GM12878 (cell line): Measurements from ENCODE around the gene SYNDIG1. TPM values are rescaled to one million over a fixed set of nuclear protein-coding genes. Genes with fewer than 3 reads are reported as not detected.

Experiments used
- ATAC-seq: fragments of 200-7000 bp; cut with Tn5 transposase; 3 replicates; pipeline ENCODE4 v1.9.1; 2020; ENCODE audit warnings: mild to moderate bottlenecking, moderate library complexity
- BruUV-seq: library from RNA; stranded (reverse); fragments of 400-500 nt; replicated peaks from 2 replicates; lab custom pipeline; 2021; lab: Mats Ljungman, UMichigan
- CTCF ChIA-PET: fragments of 300-600 bp; sonication (Branson Sonifier 250); formaldehyde crosslinking; extraction: SDS; loops from one replicate; lab custom pipeline; 2021; ENCODE audit warnings: inconsistent platforms; lab: Yijun Ruan, JAX
- POLR2A ChIA-PET: fragments of 350-600 bp; formaldehyde crosslinking; extraction: SDS; loops from one replicate; lab custom pipeline; 2021; ENCODE audit warnings: inconsistent platforms; lab: Charles Lee
- RAD21 ChIA-PET: fragments of 300-600 bp; sonication (Branson Sonifier 250); formaldehyde crosslinking; loops from one replicate; lab custom pipeline; 2023; ENCODE audit warnings: antibody characterized with exemption; ENCODE audit not compliant: unreplicated experiment; lab: Charles Lee
- SMC1A ChIA-PET: fragments of 300-600 bp; sonication (Branson Sonifier 250); formaldehyde crosslinking; loops from one replicate; lab custom pipeline; 2023; ENCODE audit not compliant: unreplicated experiment, uncharacterized antibody; lab: Charles Lee
- DNase-seq: peaks from one replicate; pipeline ENCODE4 v3.0.0-alpha.2; 2011; ENCODE audit warnings: low read depth, low spot score
- FAIRE-seq: peaks from 3 replicates; lab custom pipeline; 2011; peaks lifted over from hg19 to GRCh38; lab: Jason Lieb, UNC
- H2AFZ ChIP-seq: 2 replicates; pipeline ENCODE4 v1.6.0; 2011; ENCODE audit warnings: low read depth, low read length, control low read depth; ENCODE audit not compliant: control insufficient read depth
- H3K27ac ChIP-seq: 2 replicates; pipeline ENCODE4 v1.5.1; 2011; ENCODE audit warnings: control low read depth; ENCODE audit not compliant: control insufficient read depth, insufficient read depth
- H3K27me3 ChIP-seq, 2 experiments: replicated peaks in 1 of 2; 2 replicates each; pipeline versions ENCODE4 v1.6.0 to v1.6.1; 2011; ENCODE audit warnings: low read length in 1 of 2; ENCODE audit not compliant: control insufficient read depth in 2 of 2, insufficient read depth in 2 of 2
- H3K36me3 ChIP-seq, 2 experiments: 2 replicates each; pipeline ENCODE4 v1.5.1; 2011; ENCODE audit warnings: low read length in 1 of 2; ENCODE audit not compliant: control insufficient read depth in 2 of 2, insufficient read depth in 2 of 2
- H3K4me1 ChIP-seq: 2 replicates; pipeline ENCODE4 v1.6.1; 2011; ENCODE audit warnings: mild to moderate bottlenecking, low read length, moderate library complexity, mixed read lengths; ENCODE audit not compliant: control insufficient read depth, insufficient read depth
- H3K4me2 ChIP-seq: 2 replicates; pipeline ENCODE4 v1.6.0; 2011; ENCODE audit warnings: control low read depth; ENCODE audit not compliant: control insufficient read depth, insufficient read depth
- H3K4me3 ChIP-seq: fragments of 200-600 bp; sonication (generic); 2 replicates; pipeline ENCODE4 v1.5.1; 2016
- H3K79me2 ChIP-seq: 2 replicates; pipeline ENCODE4 v1.6.0; 2011; ENCODE audit warnings: low read length; ENCODE audit not compliant: control insufficient read depth, insufficient read depth
- H3K9ac ChIP-seq: 2 replicates; pipeline ENCODE4 v1.8.0; 2011; ENCODE audit warnings: low read length, control low read depth, mixed read lengths; ENCODE audit not compliant: control insufficient read depth, insufficient read depth
- H3K9me3 ChIP-seq: replicated peaks from 3 replicates; pipeline ENCODE4 v1.5.1; 2011; ENCODE audit warnings: mild to moderate bottlenecking, low read length; ENCODE audit not compliant: control insufficient read depth, insufficient read depth
- H4K20me1 ChIP-seq: 2 replicates; pipeline ENCODE4 v1.6.0; 2011; ENCODE audit not compliant: control insufficient read depth, insufficient read depth
- HCFC1 ChIP-seq: fragments of 150-350 bp; IDR thresholded peaks from 2 replicates; pipeline ENCODE4 v1.6.1; 2014; ENCODE audit warnings: low read length
- MTA2 ChIP-seq: fragments of 450-650 bp; IDR thresholded peaks from 2 replicates; pipeline ENCODE4 v1.6.1; 2016; ENCODE audit warnings: low read depth, mild to moderate bottlenecking, moderate library complexity
- PML ChIP-seq: IDR thresholded peaks from 2 replicates; pipeline ENCODE4 v1.6.1; 2012; ENCODE audit warnings: low read length, inconsistent platforms
- RBBP5 ChIP-seq: fragments of 200-600 bp; sonication (generic); conservative IDR thresholded peaks from 2 replicates; pipeline ENCODE4 v1.6.1; 2016
- RELA ChIP-seq: fragments of 450-650 bp; IDR thresholded peaks from 2 replicates; pipeline ENCODE4 v1.8.0; 2014; ENCODE audit warnings: borderline replicate concordance; ENCODE audit not compliant: partially characterized antibody
- SMAD1 ChIP-seq: fragments of 450-650 bp; IDR thresholded peaks from 2 replicates; pipeline ENCODE4 v1.6.1; 2018; ENCODE audit warnings: mild to moderate bottlenecking, low read depth; ENCODE audit not compliant: partially characterized antibody
- STAT3 ChIP-seq: IDR thresholded peaks from 2 replicates; pipeline ENCODE4 v1.6.1; 2011; ENCODE audit warnings: low read depth, low read length, improper control_type of control experiment
- SUZ12 ChIP-seq: fragments of 200-600 bp; sonication (generic); IDR thresholded peaks from one replicate; pipeline ENCODE4 v1.6.1; 2018; ENCODE audit warnings: antibody characterized with exemption, mild to moderate bottlenecking; ENCODE audit not compliant: unreplicated experiment
- TCF7 ChIP-seq: IDR thresholded peaks from 2 replicates; pipeline ENCODE4 v1.6.1; 2014; ENCODE audit warnings: antibody characterized with exemption, borderline replicate concordance
- ZNF207 ChIP-seq: fragments of 450-650 bp; IDR thresholded peaks from 2 replicates; pipeline ENCODE4 v1.6.1; 2014; ENCODE audit warnings: antibody characterized with exemption, mild to moderate bottlenecking, borderline replicate concordance
- WGBS: methylation state at CpG from one replicate; pipeline ENCODE4 v1.1.6; 2016; ENCODE audit warnings: low lambda C conversion rate; ENCODE audit not compliant: insufficient replicate concordance, insufficient coverage; ENCODE audit errors: missing lambda C conversion rate; 5-methylcytosine and 5-hydroxymethylcytosine counted together
- in situ Hi-C: fragments of 300-500 bp; cut with MboI; formaldehyde crosslinking; loops from 9 replicates; pipeline ENCODE4 v1.14.3; 2018; ENCODE audit warnings: mixed read lengths
- intact Hi-C: fragments of 100-400 bp; cut with micrococcal nuclease; formaldehyde crosslinking; loops from one replicate; pipeline ENCODE4 v1.14.2; 2022; ENCODE audit not compliant: unreplicated experiment
- polyA plus RNA-seq, 11 experiments: library from polyadenylated mRNA; depleted of rRNA in 4 of 11; unstranded in 6 of 11; stranded (reverse) in 5 of 11; fragments of >200 nt; fragmentation: Nextera tagmentation in 4 of 11; fragmentation: Illumina TruSeq in 1 of 11; extraction: Ambion mirVana in 4 of 11; extraction: Trizol in 1 of 11; gene quantifications; 1 replicate in 1 of 11; 2 replicates in 10 of 11; pipeline versions ENCODE4 v1.2.1 to v1.2.3, GENCODE V29; 2011 to 2016; ENCODE audit warnings: inconsistent platforms in 2 of 11, missing spikeins in 2 of 11, low read depth in 1 of 11
- total RNA-seq, 4 experiments: library from RNA; depleted of rRNA in 3 of 4; stranded (reverse); fragments of >200 nt in 3 of 4; fragmentation: Illumina TruSeq in 1 of 4; extraction: Trizol in 1 of 4; gene quantifications; 2 replicates each; pipeline versions ENCODE4 v1.2.1 to v1.2.3, GENCODE V29; 2013 to 2021
- TF ChIP-seq, protein P1 (sequence below): fragments of 450-650 bp; IDR thresholded peaks from 2 replicates; pipeline ENCODE4 v1.6.1; 2017; ENCODE audit warnings: mild to moderate bottlenecking, moderate library complexity
- TF ChIP-seq, protein P2 (sequence below): fragments of 150-350 bp; IDR thresholded peaks from 2 replicates; pipeline ENCODE4 v1.6.1; 2014; ENCODE audit warnings: mild to moderate bottlenecking, low read depth, low read length
- TF ChIP-seq, protein P3 (sequence below): fragments of 450-650 bp; conservative IDR thresholded peaks from 2 replicates; pipeline ENCODE4 v1.6.1; 2017; ENCODE audit warnings: mild to moderate bottlenecking, moderate library complexity
- TF ChIP-seq, protein P4 (sequence below): fragments of 450-650 bp; IDR thresholded peaks from 2 replicates; pipeline ENCODE4 v1.6.1; 2017; ENCODE audit warnings: low read depth, mild to moderate bottlenecking, moderate library complexity
- TF ChIP-seq, protein P5 (sequence below): IDR thresholded peaks from 2 replicates; pipeline ENCODE4 v1.6.1; 2011; ENCODE audit warnings: mild to moderate bottlenecking, low read depth, low read length, moderate library complexity; ENCODE audit not compliant: insufficient replicate concordance

The SYNDIG1 gene
- total and polyA plus RNA-seq, 10 of the 15 experiments (the other 5 are each of a cell fraction or from before 2014, with no cell fraction given) = not detected

DNA sequence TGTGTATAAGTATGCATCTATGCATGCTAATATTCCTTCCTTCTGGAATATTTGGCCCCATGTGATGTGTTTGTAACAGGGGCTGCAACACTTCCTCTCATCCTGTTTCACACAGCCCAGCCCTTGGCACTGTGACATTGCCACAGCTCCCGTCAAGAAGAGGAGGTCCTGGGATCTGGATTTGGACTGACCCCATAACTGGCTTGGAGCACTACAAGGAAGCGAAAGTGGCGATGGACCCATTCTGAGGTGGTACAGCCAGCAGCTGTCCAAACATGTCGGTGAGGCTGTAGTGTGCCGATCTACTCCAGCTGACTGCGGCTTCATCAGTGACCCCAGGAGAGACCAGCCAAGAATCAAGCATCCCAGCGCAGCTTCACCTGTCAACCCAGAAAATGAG, 18.2 kb downstream of the SYNDIG1 start:
- no peak overlapping the region for H3K27ac ChIP-seq
- no peak overlapping the region for H3K4me3 ChIP-seq
- no peaks in the 10 kb centered on the region for H3K27me3 ChIP-seq
- H3K4me1 ChIP-seq = no peaks in the 10 kb centered on the region
- DNase-seq (no peak), ATAC-seq (no peak), FAIRE-seq (no peak)
- intact Hi-C loops = no loop called here
- H4K20me1 ChIP-seq = no peaks in the 10 kb centered on the region
- H3K4me2 ChIP-seq = no peak overlapping the region
- RAD21 ChIA-PET = no interaction called here
- H3K79me2 ChIP-seq = no peaks in the 10 kb centered on the region
- BruUV-seq = no TSS peak
- in situ Hi-C loops = no loop called here
- H3K9me3 ChIP-seq = no peaks in the 10 kb centered on the region
- POLR2A ChIA-PET = no interaction called here
- no peak overlapping the region for H3K9ac ChIP-seq
- no peaks in the 10 kb centered on the region for H3K36me3 ChIP-seq
- WGBS = 60% methylated on average over 7 of the region's 7 CpGs
- CTCF ChIA-PET = no interaction called here
- SMC1A ChIA-PET = no interaction called here
- H2AFZ ChIP-seq = no peak overlapping the region
- TF ChIP-seq PML = no peak
- TF ChIP-seq, protein P1, sequence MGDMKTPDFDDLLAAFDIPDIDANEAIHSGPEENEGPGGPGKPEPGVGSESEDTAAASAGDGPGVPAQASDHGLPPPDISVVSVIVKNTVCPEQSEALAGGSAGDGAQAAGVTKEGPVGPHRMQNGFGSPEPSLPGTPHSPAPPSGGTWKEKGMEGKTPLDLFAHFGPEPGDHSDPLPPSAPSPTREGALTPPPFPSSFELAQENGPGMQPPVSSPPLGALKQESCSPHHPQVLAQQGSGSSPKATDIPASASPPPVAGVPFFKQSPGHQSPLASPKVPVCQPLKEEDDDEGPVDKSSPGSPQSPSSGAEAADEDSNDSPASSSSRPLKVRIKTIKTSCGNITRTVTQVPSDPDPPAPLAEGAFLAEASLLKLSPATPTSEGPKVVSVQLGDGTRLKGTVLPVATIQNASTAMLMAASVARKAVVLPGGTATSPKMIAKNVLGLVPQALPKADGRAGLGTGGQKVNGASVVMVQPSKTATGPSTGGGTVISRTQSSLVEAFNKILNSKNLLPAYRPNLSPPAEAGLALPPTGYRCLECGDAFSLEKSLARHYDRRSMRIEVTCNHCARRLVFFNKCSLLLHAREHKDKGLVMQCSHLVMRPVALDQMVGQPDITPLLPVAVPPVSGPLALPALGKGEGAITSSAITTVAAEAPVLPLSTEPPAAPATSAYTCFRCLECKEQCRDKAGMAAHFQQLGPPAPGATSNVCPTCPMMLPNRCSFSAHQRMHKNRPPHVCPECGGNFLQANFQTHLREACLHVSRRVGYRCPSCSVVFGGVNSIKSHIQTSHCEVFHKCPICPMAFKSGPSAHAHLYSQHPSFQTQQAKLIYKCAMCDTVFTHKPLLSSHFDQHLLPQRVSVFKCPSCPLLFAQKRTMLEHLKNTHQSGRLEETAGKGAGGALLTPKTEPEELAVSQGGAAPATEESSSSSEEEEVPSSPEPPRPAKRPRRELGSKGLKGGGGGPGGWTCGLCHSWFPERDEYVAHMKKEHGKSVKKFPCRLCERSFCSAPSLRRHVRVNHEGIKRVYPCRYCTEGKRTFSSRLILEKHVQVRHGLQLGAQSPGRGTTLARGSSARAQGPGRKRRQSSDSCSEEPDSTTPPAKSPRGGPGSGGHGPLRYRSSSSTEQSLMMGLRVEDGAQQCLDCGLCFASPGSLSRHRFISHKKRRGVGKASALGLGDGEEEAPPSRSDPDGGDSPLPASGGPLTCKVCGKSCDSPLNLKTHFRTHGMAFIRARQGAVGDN = no peak
- TF ChIP-seq SUZ12 = no peak
- TF ChIP-seq HCFC1 = no peak
- TF ChIP-seq, protein P2, sequence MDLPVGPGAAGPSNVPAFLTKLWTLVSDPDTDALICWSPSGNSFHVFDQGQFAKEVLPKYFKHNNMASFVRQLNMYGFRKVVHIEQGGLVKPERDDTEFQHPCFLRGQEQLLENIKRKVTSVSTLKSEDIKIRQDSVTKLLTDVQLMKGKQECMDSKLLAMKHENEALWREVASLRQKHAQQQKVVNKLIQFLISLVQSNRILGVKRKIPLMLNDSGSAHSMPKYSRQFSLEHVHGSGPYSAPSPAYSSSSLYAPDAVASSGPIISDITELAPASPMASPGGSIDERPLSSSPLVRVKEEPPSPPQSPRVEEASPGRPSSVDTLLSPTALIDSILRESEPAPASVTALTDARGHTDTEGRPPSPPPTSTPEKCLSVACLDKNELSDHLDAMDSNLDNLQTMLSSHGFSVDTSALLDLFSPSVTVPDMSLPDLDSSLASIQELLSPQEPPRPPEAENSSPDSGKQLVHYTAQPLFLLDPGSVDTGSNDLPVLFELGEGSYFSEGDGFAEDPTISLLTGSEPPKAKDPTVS = no peak
- no peak for TF ChIP-seq MTA2
- no peak for TF ChIP-seq RELA
- no peak for TF ChIP-seq STAT3
- TF ChIP-seq TCF7 = no peak
- TF ChIP-seq RBBP5 = no peak
- TF ChIP-seq, protein P3, sequence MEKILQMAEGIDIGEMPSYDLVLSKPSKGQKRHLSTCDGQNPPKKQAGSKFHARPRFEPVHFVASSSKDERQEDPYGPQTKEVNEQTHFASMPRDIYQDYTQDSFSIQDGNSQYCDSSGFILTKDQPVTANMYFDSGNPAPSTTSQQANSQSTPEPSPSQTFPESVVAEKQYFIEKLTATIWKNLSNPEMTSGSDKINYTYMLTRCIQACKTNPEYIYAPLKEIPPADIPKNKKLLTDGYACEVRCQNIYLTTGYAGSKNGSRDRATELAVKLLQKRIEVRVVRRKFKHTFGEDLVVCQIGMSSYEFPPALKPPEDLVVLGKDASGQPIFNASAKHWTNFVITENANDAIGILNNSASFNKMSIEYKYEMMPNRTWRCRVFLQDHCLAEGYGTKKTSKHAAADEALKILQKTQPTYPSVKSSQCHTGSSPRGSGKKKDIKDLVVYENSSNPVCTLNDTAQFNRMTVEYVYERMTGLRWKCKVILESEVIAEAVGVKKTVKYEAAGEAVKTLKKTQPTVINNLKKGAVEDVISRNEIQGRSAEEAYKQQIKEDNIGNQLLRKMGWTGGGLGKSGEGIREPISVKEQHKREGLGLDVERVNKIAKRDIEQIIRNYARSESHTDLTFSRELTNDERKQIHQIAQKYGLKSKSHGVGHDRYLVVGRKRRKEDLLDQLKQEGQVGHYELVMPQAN = no peak
- TF ChIP-seq SMAD1 = no peak
- no peak for TF ChIP-seq ZNF207
- TF ChIP-seq, protein P4, sequence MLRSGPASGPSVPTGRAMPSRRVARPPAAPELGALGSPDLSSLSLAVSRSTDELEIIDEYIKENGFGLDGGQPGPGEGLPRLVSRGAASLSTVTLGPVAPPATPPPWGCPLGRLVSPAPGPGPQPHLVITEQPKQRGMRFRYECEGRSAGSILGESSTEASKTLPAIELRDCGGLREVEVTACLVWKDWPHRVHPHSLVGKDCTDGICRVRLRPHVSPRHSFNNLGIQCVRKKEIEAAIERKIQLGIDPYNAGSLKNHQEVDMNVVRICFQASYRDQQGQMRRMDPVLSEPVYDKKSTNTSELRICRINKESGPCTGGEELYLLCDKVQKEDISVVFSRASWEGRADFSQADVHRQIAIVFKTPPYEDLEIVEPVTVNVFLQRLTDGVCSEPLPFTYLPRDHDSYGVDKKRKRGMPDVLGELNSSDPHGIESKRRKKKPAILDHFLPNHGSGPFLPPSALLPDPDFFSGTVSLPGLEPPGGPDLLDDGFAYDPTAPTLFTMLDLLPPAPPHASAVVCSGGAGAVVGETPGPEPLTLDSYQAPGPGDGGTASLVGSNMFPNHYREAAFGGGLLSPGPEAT = no peak
- TF ChIP-seq, protein P5, sequence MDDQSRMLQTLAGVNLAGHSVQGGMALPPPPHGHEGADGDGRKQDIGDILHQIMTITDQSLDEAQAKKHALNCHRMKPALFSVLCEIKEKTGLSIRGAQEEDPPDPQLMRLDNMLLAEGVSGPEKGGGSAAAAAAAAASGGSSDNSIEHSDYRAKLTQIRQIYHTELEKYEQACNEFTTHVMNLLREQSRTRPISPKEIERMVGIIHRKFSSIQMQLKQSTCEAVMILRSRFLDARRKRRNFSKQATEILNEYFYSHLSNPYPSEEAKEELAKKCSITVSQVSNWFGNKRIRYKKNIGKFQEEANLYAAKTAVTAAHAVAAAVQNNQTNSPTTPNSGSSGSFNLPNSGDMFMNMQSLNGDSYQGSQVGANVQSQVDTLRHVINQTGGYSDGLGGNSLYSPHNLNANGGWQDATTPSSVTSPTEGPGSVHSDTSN = no peak
